ENCODE results near the gene TBC1D21. TPM values are rescaled to one million over a fixed set of nuclear protein-coding genes. Genes with fewer than 3 reads are reported as not detected.

Gene TBC1D21
- total RNA-seq, 1 experiment from 2014 or later, result not detected

- intact Hi-C loops (cut with micrococcal nuclease; ENCODE audit: unreplicated experiment), result no loop called here
- no peak for DNase-seq (ENCODE audit: low spot score)
- Histone ChIP-seq H3K4me1 (ENCODE audit: insufficient read depth, low read length, poor library complexity, severe bottlenecking) (no peaks in the 10 kb centered on the region), H3K4me3 (ENCODE audit: low read depth, low read length, poor library complexity, severe bottlenecking) (no peak overlapping the region), H3K27me3 (replicated peaks; ENCODE audit: insufficient read depth, low read depth, low read length, poor library complexity) (peaks cover 65% of the 10 kb centered on the region), H3K36me3 (ENCODE audit: insufficient read depth, low read length, poor library complexity, severe bottlenecking) (no peaks in the 10 kb centered on the region), H3K27ac (ENCODE audit: low read depth, low read length, poor library complexity, severe bottlenecking) (no peak overlapping the region), H3K9me3 (ENCODE audit: low read depth, low read length, poor library complexity, severe bottlenecking) (no peaks in the 10 kb centered on the region)
- ChIA-PET POLR2A (ENCODE audit: low non-redundant PET) (no interaction called here), CTCF (no interaction called here)
- TF ChIP-seq CTCF (conservative IDR thresholded peaks at IDR 0.05; ENCODE audit: low read depth, low read length) (no peak), EZH2 (IDR thresholded peaks at IDR 0.05; ENCODE audit: borderline replicate concordance, low read depth, low read length, poor library complexity, severe bottlenecking) (no peak)
- no TSS peak for BruUV-seq (replicated peaks)
Observed at GRCh38 chr15:73843787-73844186, 29.6 kb upstream of the TBC1D21 start.

GRCh38 chr15:73844356-73844755 is 29.0 kb upstream of the TBC1D21 start:
- Histone ChIP-seq H3K27me3 (replicated peaks; ENCODE audit: insufficient read depth, low read depth, low read length, poor library complexity) (peaks cover 65% of the 10 kb centered on the region), H3K36me3 (ENCODE audit: insufficient read depth, low read length, poor library complexity, severe bottlenecking) (no peaks in the 10 kb centered on the region), H3K4me3 (ENCODE audit: low read depth, low read length, poor library complexity, severe bottlenecking) (no peak overlapping the region), H3K9me3 (ENCODE audit: low read depth, low read length, poor library complexity, severe bottlenecking) (no peaks in the 10 kb centered on the region), H3K27ac (ENCODE audit: low read depth, low read length, poor library complexity, severe bottlenecking) (no peak overlapping the region), H3K4me1 (ENCODE audit: insufficient read depth, low read length, poor library complexity, severe bottlenecking) (no peaks in the 10 kb centered on the region)
- BruUV-seq (replicated peaks), result no TSS peak
- ChIA-PET CTCF (no interaction called here), POLR2A (ENCODE audit: low non-redundant PET) (no interaction called here)
- TF ChIP-seq EZH2 (IDR thresholded peaks at IDR 0.05; ENCODE audit: borderline replicate concordance, low read depth, low read length, poor library complexity, severe bottlenecking), result no peak
- no peak for TF ChIP-seq CTCF (conservative IDR thresholded peaks at IDR 0.05; ENCODE audit: low read depth, low read length)
- intact Hi-C loops (cut with micrococcal nuclease; ENCODE audit: unreplicated experiment), result no loop called here
- no peak for DNase-seq (ENCODE audit: low spot score)

GRCh38 chr15:73845507-73845906 is 27.9 kb upstream of the TBC1D21 start:
- DNase-seq (ENCODE audit: low spot score), result no peak
- POLR2A ChIA-PET (ENCODE audit: low non-redundant PET), result no interaction called here
- intact Hi-C loops (cut with micrococcal nuclease; ENCODE audit: unreplicated experiment), result no loop called here
- Histone ChIP-seq H3K4me1 (ENCODE audit: insufficient read depth, low read length, poor library complexity, severe bottlenecking) (no peaks in the 10 kb centered on the region), H3K4me3 (ENCODE audit: low read depth, low read length, poor library complexity, severe bottlenecking) (no peak overlapping the region), H3K27ac (ENCODE audit: low read depth, low read length, poor library complexity, severe bottlenecking) (no peak overlapping the region), H3K27me3 (replicated peaks; ENCODE audit: insufficient read depth, low read depth, low read length, poor library complexity) (peaks cover 62% of the 10 kb centered on the region), H3K9me3 (ENCODE audit: low read depth, low read length, poor library complexity, severe bottlenecking) (no peaks in the 10 kb centered on the region), H3K36me3 (ENCODE audit: insufficient read depth, low read length, poor library complexity, severe bottlenecking) (no peaks in the 10 kb centered on the region)
- CTCF ChIA-PET, result no interaction called here
- no peak for TF ChIP-seq EZH2 (IDR thresholded peaks at IDR 0.05; ENCODE audit: borderline replicate concordance, low read depth, low read length, poor library complexity, severe bottlenecking)
- no peak for TF ChIP-seq CTCF (conservative IDR thresholded peaks at IDR 0.05; ENCODE audit: low read depth, low read length)
- no TSS peak for BruUV-seq (replicated peaks)

All from A673 (cell line).